ENCODE results near the gene SGIP1.

The SGIP1 gene

DNA sequence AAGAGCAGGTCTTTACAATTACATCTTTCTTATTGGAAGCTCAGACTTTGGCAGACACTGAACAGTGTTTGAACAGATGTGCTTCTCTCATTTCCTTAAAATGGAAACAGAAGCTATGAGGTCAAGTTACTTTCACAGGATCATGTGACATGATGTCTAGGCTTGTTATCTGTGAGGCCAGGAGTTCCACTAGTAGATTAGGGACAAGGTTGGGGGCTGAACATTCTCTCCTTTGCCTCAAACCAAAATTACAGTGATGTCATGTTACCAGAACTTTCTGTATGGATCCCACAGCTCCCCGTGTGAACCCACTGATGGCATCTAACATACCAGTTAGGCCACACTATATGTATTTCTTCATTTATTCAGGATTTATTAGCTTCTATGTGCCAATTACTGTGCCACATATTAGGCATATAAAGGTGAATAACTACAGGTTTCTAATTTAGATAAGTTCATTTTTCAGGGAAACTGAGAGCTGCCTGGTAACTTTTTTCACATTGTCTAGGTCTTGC, 224.3 kb downstream of the SGIP1 start:
- TF ChIP-seq NFIC (IDR thresholded peaks at IDR 0.05) (no peak), TCF12 (IDR thresholded peaks at IDR 0.05; ENCODE audit: low read depth) (no peak), CEBPB (IDR thresholded peaks at IDR 0.05) (no peak)
- TF ChIP-seq, protein P1, sequence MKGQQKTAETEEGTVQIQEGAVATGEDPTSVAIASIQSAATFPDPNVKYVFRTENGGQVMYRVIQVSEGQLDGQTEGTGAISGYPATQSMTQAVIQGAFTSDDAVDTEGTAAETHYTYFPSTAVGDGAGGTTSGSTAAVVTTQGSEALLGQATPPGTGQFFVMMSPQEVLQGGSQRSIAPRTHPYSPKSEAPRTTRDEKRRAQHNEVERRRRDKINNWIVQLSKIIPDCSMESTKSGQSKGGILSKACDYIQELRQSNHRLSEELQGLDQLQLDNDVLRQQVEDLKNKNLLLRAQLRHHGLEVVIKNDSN (IDR thresholded peaks at IDR 0.05), result no peak

DNA sequence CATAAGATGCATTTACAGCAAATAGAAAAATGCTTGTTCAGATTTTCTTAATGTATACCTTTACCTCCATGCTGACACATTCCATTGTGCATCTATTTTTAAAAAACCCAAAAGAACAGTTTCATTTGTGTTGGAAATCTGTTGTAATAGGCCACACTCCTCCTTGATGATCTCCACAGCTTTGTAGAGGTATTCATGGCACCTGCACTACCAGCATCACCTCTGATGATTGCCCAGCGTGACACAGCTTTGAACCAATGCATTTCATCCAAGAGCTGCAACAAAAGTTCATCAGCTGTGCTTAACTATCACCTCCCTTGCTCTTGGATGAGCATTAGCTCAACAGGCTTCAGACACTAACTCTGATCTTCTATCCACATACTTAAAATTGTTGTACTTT, 226.6 kb downstream of the SGIP1 start:
- no peak for TF ChIP-seq TAF1 (IDR thresholded peaks at IDR 0.05; ENCODE audit: low read depth)
- TF ChIP-seq, protein P2, sequence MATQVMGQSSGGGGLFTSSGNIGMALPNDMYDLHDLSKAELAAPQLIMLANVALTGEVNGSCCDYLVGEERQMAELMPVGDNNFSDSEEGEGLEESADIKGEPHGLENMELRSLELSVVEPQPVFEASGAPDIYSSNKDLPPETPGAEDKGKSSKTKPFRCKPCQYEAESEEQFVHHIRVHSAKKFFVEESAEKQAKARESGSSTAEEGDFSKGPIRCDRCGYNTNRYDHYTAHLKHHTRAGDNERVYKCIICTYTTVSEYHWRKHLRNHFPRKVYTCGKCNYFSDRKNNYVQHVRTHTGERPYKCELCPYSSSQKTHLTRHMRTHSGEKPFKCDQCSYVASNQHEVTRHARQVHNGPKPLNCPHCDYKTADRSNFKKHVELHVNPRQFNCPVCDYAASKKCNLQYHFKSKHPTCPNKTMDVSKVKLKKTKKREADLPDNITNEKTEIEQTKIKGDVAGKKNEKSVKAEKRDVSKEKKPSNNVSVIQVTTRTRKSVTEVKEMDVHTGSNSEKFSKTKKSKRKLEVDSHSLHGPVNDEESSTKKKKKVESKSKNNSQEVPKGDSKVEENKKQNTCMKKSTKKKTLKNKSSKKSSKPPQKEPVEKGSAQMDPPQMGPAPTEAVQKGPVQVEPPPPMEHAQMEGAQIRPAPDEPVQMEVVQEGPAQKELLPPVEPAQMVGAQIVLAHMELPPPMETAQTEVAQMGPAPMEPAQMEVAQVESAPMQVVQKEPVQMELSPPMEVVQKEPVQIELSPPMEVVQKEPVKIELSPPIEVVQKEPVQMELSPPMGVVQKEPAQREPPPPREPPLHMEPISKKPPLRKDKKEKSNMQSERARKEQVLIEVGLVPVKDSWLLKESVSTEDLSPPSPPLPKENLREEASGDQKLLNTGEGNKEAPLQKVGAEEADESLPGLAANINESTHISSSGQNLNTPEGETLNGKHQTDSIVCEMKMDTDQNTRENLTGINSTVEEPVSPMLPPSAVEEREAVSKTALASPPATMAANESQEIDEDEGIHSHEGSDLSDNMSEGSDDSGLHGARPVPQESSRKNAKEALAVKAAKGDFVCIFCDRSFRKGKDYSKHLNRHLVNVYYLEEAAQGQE (IDR thresholded peaks at IDR 0.05; ENCODE audit: low read depth), result no peak
- no peak for TF ChIP-seq TCF12 (IDR thresholded peaks at IDR 0.05; ENCODE audit: low read depth)
- no peak for TF ChIP-seq EGR1 (IDR thresholded peaks at IDR 0.05)
- TF ChIP-seq CEBPB (IDR thresholded peaks at IDR 0.05), result no peak
- TF ChIP-seq CREB1 (IDR thresholded peaks at IDR 0.05; ENCODE audit: low read depth), result no peak
- TF ChIP-seq EP300 (IDR thresholded peaks at IDR 0.05; ENCODE audit: borderline replicate concordance), result no peak
- no peak for TF ChIP-seq YY1 (IDR thresholded peaks at IDR 0.05; ENCODE audit: low read depth)

DNA sequence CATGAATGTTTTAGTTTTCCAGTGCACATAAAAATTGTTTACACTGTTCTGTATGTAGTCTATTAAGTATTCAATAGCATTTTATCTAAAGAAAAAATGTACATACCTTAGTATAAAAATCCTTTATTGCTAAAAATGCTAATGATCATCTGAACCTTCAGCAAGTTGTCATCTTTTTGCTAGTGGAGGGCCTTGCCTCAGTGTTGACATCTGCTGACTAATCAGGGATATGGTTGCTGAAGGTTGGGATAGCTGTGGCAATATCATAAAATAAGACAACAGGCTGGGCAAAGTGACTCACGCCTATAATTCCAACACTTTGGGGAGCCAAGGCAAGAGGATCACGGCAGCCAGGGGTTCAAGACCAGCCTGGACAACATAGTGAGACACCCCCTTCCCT, 227.3 kb downstream of the SGIP1 start:
- no peak for TF ChIP-seq EGR1 (IDR thresholded peaks at IDR 0.05)
- no peak for TF ChIP-seq FOXM1 (IDR thresholded peaks at IDR 0.05; ENCODE audit: borderline replicate concordance, low read depth)

DNA sequence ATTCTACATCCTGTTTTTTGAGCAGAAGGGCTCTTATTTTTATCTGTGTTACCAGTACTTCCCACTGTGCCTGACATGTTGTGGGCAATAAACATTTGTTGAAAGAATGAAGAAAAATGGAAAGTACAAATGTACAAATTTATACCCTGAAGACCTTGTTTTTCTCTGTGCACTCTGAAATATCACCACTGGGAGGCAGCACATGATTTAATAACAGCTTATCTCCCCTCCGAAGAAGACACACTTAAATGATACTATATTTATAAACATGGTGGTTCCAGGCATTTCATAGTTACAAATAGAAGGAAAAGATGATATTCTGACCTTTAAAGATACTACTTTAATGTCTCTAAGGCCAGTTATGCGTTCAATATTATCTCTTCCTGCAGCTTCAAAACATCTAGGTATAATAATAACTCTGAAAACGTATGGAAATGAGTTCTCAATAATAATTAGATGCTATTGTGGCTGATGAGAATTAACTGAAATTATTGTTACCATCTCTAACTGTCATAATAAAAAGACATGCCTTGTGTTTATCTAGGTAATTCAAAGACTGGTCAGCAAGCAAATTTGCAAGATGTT, 231.1 kb downstream of the SGIP1 start:
- no peak for TF ChIP-seq CEBPB (IDR thresholded peaks at IDR 0.05)
- TF ChIP-seq TEAD4 (IDR thresholded peaks at IDR 0.05), result no peak
- no peak for TF ChIP-seq ZBTB7A (IDR thresholded peaks at IDR 0.05; ENCODE audit: low read depth)
- TF ChIP-seq YY1 (IDR thresholded peaks at IDR 0.05; ENCODE audit: low read depth), result no peak
- no peak for TF ChIP-seq NFIC (IDR thresholded peaks at IDR 0.05)
- TF ChIP-seq, protein P3, sequence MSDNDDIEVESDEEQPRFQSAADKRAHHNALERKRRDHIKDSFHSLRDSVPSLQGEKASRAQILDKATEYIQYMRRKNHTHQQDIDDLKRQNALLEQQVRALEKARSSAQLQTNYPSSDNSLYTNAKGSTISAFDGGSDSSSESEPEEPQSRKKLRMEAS (IDR thresholded peaks at IDR 0.05), result no peak
- peak; percentile 82 for TF ChIP-seq RAD21 (IDR thresholded peaks at IDR 0.05; ENCODE audit: low read depth)

DNA sequence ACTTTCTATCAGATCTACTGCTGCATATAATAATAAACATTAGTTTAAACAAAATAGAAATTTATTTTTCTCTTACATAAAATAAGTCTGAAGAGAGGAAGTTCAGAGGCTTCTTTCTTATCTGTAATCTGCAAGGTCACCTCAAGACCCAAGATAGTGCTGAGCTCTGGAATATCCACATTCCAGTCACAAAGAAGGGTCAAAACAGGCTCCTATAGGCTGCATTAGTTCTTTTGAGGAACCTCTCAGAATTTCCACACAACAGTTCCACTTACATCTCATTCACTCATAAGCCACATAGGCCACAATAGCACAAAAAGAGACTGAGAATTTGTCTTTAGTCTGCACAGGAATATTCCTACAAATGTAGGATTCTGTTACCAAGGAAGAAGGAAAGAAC, 233.7 kb downstream of the SGIP1 start:
- no peak for TF ChIP-seq TCF12 (IDR thresholded peaks at IDR 0.05; ENCODE audit: low read depth)
- no peak for TF ChIP-seq CREB1 (IDR thresholded peaks at IDR 0.05; ENCODE audit: low read depth)
- TF ChIP-seq EP300 (IDR thresholded peaks at IDR 0.05; ENCODE audit: borderline replicate concordance), result no peak
- no peak for TF ChIP-seq TEAD4 (IDR thresholded peaks at IDR 0.05)
- no peak for TF ChIP-seq TAF1 (IDR thresholded peaks at IDR 0.05; ENCODE audit: low read depth)
- no peak for TF ChIP-seq CEBPB (IDR thresholded peaks at IDR 0.05)
- TF ChIP-seq, protein P1 (IDR thresholded peaks at IDR 0.05), result no peak
- TF ChIP-seq, protein P3 (IDR thresholded peaks at IDR 0.05), result no peak
- no peak for TF ChIP-seq RAD21 (IDR thresholded peaks at IDR 0.05; ENCODE audit: low read depth)
- TF ChIP-seq, protein P2 (IDR thresholded peaks at IDR 0.05; ENCODE audit: low read depth), result no peak
- no peak for TF ChIP-seq NFIC (IDR thresholded peaks at IDR 0.05)
- no peak for TF ChIP-seq EGR1 (IDR thresholded peaks at IDR 0.05)
- TF ChIP-seq FOXM1 (IDR thresholded peaks at IDR 0.05; ENCODE audit: borderline replicate concordance, low read depth), result no peak
- TF ChIP-seq ZBTB7A (IDR thresholded peaks at IDR 0.05; ENCODE audit: low read depth), result no peak
- TF ChIP-seq YY1 (IDR thresholded peaks at IDR 0.05; ENCODE audit: low read depth), result no peak

DNA sequence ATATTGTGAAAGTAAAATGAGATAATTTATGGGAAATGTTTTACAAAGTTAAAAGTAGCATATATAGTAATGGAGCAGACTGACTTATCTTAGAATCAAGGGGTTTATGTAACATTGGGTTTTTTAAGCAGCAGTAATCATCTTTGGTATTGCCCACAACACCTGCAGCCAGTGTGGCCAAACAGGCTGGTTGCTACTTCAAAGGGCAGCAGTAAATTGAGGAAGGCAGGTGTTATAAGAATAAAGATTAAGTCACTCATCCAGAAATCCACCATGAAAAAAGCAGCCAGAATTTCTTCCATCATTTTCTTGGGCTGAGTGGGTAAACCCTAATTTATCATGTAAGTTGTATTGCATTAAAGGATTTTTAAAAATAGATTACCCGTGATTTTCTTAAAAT, 235.0 kb downstream of the SGIP1 start:
- no peak for TF ChIP-seq NFIC (IDR thresholded peaks at IDR 0.05)
- no peak for TF ChIP-seq TAF1 (IDR thresholded peaks at IDR 0.05; ENCODE audit: low read depth)
- TF ChIP-seq YY1 (IDR thresholded peaks at IDR 0.05; ENCODE audit: low read depth), result no peak
- no peak for TF ChIP-seq FOXM1 (IDR thresholded peaks at IDR 0.05; ENCODE audit: borderline replicate concordance, low read depth)
- TF ChIP-seq, protein P3 (IDR thresholded peaks at IDR 0.05), result no peak
- TF ChIP-seq CREB1 (IDR thresholded peaks at IDR 0.05; ENCODE audit: low read depth), result no peak
- TF ChIP-seq, protein P1 (IDR thresholded peaks at IDR 0.05), result no peak
- no peak for TF ChIP-seq CEBPB (IDR thresholded peaks at IDR 0.05)
- no peak for TF ChIP-seq EGR1 (IDR thresholded peaks at IDR 0.05)
- TF ChIP-seq RAD21 (IDR thresholded peaks at IDR 0.05; ENCODE audit: low read depth), result no peak
- TF ChIP-seq TCF12 (IDR thresholded peaks at IDR 0.05; ENCODE audit: low read depth), result no peak
- no peak for TF ChIP-seq ZBTB7A (IDR thresholded peaks at IDR 0.05; ENCODE audit: low read depth)
- no peak for TF ChIP-seq EP300 (IDR thresholded peaks at IDR 0.05; ENCODE audit: borderline replicate concordance)
- no peak for TF ChIP-seq TEAD4 (IDR thresholded peaks at IDR 0.05)
- TF ChIP-seq, protein P2 (IDR thresholded peaks at IDR 0.05; ENCODE audit: low read depth), result no peak
